Chondrocyte (in vitro differentiated cells): Measurements from ENCODE around the gene SLC9A7. TPM values are rescaled to one million over a fixed set of nuclear protein-coding genes. Genes with fewer than 3 reads are reported as not detected.
"Not testable (repeated sequence)": the region's sequence is repeated elsewhere in the genome, so short reads cannot be mapped to it uniquely, and the experiment has no call there.

ENCODE experiments used
- DNase-seq: peaks from one replicate; pipeline ENCODE4 v3.0.0; 2021; ENCODE audit warnings: mixed read lengths, low spot score
- H3K27ac Mint-ChIP-seq: one replicate; pipeline ENCODE4 v1.8.0; 2021; ENCODE audit warnings: mild to moderate bottlenecking, moderate library complexity, mixed read lengths; ENCODE audit not compliant: unreplicated experiment
- H3K27me3 Mint-ChIP-seq: 2 replicates; pipeline ENCODE4 v1.8.0; 2021; ENCODE audit warnings: low read depth, mixed read lengths
- H3K36me3 Mint-ChIP-seq: 2 replicates; pipeline ENCODE4 v1.8.0; 2021; ENCODE audit warnings: low read depth, mixed read lengths
- H3K4me1 Mint-ChIP-seq: 2 replicates; pipeline ENCODE4 v1.8.0; 2021; ENCODE audit warnings: low read depth, mild to moderate bottlenecking, mixed read lengths
- H3K4me3 Mint-ChIP-seq: one replicate; pipeline ENCODE4 v1.8.0; 2021; ENCODE audit warnings: mild to moderate bottlenecking, moderate library complexity, mixed read lengths; ENCODE audit not compliant: unreplicated experiment
- H3K9me3 Mint-ChIP-seq: 2 replicates; pipeline ENCODE4 v1.8.0; 2021; ENCODE audit warnings: low read depth, mixed read lengths
- total RNA-seq: library from RNA; stranded (reverse); gene quantifications from 3 replicates; pipeline ENCODE4 v1.2.1, GENCODE V29; 2021
- TF ChIP-seq, protein P1 (sequence below): fragments of 200-600 bp; sonication (generic); IDR thresholded peaks from 2 replicates; pipeline ENCODE4 v1.5.0; 2021; ENCODE audit warnings: antibody characterized with exemption, mild to moderate bottlenecking, moderate library complexity

The SLC9A7 gene
- total RNA-seq, 1 donor from 2014 or later: 6.1 TPM

GRCh38 chrX:46792810-46793188 lies 33.9 kb upstream of the SLC9A7 start:
- Mint-ChIP-seq H3K27me3 (no peaks in the 10 kb centered on the region), H3K4me3 (no peak overlapping the region), H3K4me1 (peaks cover 16% of the 10 kb centered on the region), H3K27ac (peak overlapping the region; percentile 75), H3K36me3 (no peaks in the 10 kb centered on the region), H3K9me3 (peaks cover 10% of the 10 kb centered on the region)
- DNase-seq: no peak
- TF ChIP-seq, protein P1, sequence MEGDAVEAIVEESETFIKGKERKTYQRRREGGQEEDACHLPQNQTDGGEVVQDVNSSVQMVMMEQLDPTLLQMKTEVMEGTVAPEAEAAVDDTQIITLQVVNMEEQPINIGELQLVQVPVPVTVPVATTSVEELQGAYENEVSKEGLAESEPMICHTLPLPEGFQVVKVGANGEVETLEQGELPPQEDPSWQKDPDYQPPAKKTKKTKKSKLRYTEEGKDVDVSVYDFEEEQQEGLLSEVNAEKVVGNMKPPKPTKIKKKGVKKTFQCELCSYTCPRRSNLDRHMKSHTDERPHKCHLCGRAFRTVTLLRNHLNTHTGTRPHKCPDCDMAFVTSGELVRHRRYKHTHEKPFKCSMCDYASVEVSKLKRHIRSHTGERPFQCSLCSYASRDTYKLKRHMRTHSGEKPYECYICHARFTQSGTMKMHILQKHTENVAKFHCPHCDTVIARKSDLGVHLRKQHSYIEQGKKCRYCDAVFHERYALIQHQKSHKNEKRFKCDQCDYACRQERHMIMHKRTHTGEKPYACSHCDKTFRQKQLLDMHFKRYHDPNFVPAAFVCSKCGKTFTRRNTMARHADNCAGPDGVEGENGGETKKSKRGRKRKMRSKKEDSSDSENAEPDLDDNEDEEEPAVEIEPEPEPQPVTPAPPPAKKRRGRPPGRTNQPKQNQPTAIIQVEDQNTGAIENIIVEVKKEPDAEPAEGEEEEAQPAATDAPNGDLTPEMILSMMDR: no peak

DNA sequence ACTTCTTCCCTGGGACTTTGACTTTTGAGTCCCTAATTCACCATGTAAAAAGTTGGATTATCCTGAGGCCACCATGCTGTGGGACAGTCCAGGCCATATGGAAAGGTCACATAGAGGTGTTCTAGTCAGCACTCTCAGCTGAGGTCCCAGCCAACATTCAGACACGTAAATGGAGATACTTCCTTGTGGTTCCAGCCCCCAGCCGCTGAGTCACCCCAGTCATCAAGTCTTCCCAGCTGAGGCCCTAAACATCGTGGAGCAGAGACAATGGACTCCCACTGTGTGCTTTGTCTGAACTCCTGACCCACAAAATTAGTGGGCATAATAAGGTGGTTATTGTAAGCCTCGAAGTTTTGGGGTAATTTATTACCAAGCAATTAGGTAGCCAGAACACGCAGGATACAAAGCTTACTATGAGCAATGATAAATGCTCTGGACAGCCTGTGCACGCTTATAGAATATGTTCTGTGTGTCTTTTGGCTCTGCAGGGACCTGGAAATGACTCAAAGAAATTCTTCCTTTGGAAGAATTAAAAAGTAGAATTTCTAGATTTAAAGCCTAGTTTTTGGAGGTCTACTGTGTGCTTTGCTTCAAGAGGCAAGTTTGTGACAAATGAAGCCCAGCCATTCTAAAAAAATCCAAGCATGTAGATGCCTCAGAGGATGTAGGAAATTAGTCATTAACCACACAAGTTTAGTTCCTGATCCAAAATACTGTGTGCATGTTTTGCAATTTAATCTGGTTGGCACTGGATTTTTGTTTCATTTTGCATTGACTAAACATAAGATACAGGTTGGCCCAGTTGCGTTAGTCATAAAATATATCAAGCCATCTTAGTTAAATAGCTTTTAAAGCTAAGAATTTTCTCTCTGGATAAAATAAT lies 33.2 kb upstream of the SLC9A7 start:
- Mint-ChIP-seq H3K27ac (peak overlapping the region; percentile 75), H3K36me3 (no peaks in the 10 kb centered on the region)
- no peak for DNase-seq

GRCh38 chrX:46788902-46789301 lies 30.0 kb upstream of the SLC9A7 start:
- Mint-ChIP-seq H3K9me3 (peaks cover 13% of the 10 kb centered on the region), H3K27me3 (no peaks in the 10 kb centered on the region), H3K4me3 (no peak overlapping the region), H3K36me3 (no peaks in the 10 kb centered on the region), H3K27ac (no peak overlapping the region), H3K4me1 (peaks cover 16% of the 10 kb centered on the region)
- TF ChIP-seq, protein P1: no peak
- DNase-seq: no peak

More for the DNA sequence above, 33.2 kb upstream of the SLC9A7 start:
- Mint-ChIP-seq H3K4me1 (peaks cover 16% of the 10 kb centered on the region), H3K4me3 (no peak overlapping the region), H3K9me3 (peaks cover 10% of the 10 kb centered on the region), H3K27me3 (no peaks in the 10 kb centered on the region)
- TF ChIP-seq, protein P1: no peak

GRCh38 chrX:46784437-46784836 lies 25.5 kb upstream of the SLC9A7 start:
- H3K4me1 Mint-ChIP-seq, H3K9me3 Mint-ChIP-seq, H3K27me3 Mint-ChIP-seq, DNase-seq, H3K36me3 Mint-ChIP-seq, H3K27ac Mint-ChIP-seq, H3K4me3 Mint-ChIP-seq: not testable (repeated sequence)

- Mint-ChIP-seq H3K4me3 (no peak overlapping the region), H3K9me3 (peaks cover 6% of the 10 kb centered on the region), H3K27me3 (no peaks in the 10 kb centered on the region), H3K4me1 (peaks cover 11% of the 10 kb centered on the region), H3K27ac (no peak overlapping the region), H3K36me3 (no peaks in the 10 kb centered on the region)
- TF ChIP-seq, protein P1: no peak
- no peak for DNase-seq
Observed at GRCh38 chrX:46782034-46782433, 23.1 kb upstream of the SLC9A7 start.
